H9 (cell line): ENCODE measurements around the gene MYCBPAP. TPM values are rescaled to one million over a fixed set of nuclear protein-coding genes. Genes with fewer than 3 reads are reported as not detected.
A peak's percentile ranks its signal among the peaks of the same experiment; 100 is the strongest.

Experiments used
- DNase-seq: peaks from one replicate; pipeline ENCODE4 v3.0.0-alpha.2; 2017
- H2AFZ ChIP-seq: one replicate; pipeline ENCODE4 v1.6.1; 2013; ENCODE audit warnings: mild to moderate bottlenecking, low read length, control low read depth, moderate library complexity
- H2AK5ac ChIP-seq: 2 replicates; pipeline ENCODE4 v1.6.1; 2013; ENCODE audit warnings: low read length, control low read depth, mixed read lengths; ENCODE audit not compliant: insufficient read length
- H2BK120ac ChIP-seq: one replicate; pipeline ENCODE4 v1.6.1; 2013; ENCODE audit warnings: low read depth, mild to moderate bottlenecking, low read length, control low read depth, inconsistent platforms; ENCODE audit not compliant: poor library complexity, severe bottlenecking
- H2BK12ac ChIP-seq: 2 replicates; pipeline ENCODE4 v1.6.1; 2013; ENCODE audit warnings: low read length, control low read depth, mixed read lengths, low read depth; ENCODE audit not compliant: insufficient read length
- H2BK15ac ChIP-seq: 2 replicates; pipeline ENCODE4 v1.6.1; 2013; ENCODE audit warnings: low read depth, low read length, control low read depth
- H2BK20ac ChIP-seq: one replicate; pipeline ENCODE4 v1.6.1; 2013; ENCODE audit warnings: low read depth, mild to moderate bottlenecking, low read length, control low read depth, inconsistent platforms; ENCODE audit not compliant: poor library complexity, severe bottlenecking
- H2BK5ac ChIP-seq: 2 replicates; pipeline ENCODE4 v1.6.1; 2013; ENCODE audit warnings: low read length, control low read depth, mixed read lengths; ENCODE audit not compliant: insufficient read length
- H3K14ac ChIP-seq: 2 replicates; pipeline ENCODE4 v1.6.1; 2013; ENCODE audit warnings: low read length, control low read depth; ENCODE audit not compliant: insufficient read depth
- H3K18ac ChIP-seq: 2 replicates; pipeline ENCODE4 v1.6.1; 2013; ENCODE audit warnings: low read depth, mild to moderate bottlenecking, mixed read lengths, low read length, control low read depth; ENCODE audit not compliant: insufficient read length
- H3K23ac ChIP-seq: 2 replicates; pipeline ENCODE4 v1.6.1; 2013; ENCODE audit warnings: low read length, control low read depth, mixed read lengths, low read depth; ENCODE audit not compliant: insufficient read length
- H3K23me2 ChIP-seq: 2 replicates; pipeline ENCODE4 v1.6.1; 2013; ENCODE audit warnings: low read depth, mild to moderate bottlenecking, mixed read lengths, low read length, control low read depth; ENCODE audit not compliant: insufficient read length, poor library complexity, severe bottlenecking
- H3K27ac ChIP-seq: 2 replicates; pipeline ENCODE4 v1.5.1; 2013; ENCODE audit warnings: low read length, control low read depth, mixed read lengths, low read depth; ENCODE audit not compliant: insufficient read length
- H3K27me3 ChIP-seq: 2 replicates; pipeline ENCODE4 v1.6.1; 2013; ENCODE audit warnings: low read length, control low read depth, inconsistent platforms; ENCODE audit not compliant: insufficient read depth
- H3K4ac ChIP-seq: 2 replicates; pipeline ENCODE4 v1.6.1; 2013; ENCODE audit warnings: low read depth, mild to moderate bottlenecking, control low read depth, inconsistent platforms, low read length, moderate library complexity
- H3K4me1 ChIP-seq: 2 replicates; pipeline ENCODE4 v1.6.1; 2013; ENCODE audit warnings: low read length, control low read depth, inconsistent platforms; ENCODE audit not compliant: insufficient read depth
- H3K4me2 ChIP-seq: 2 replicates; pipeline ENCODE4 v1.6.1; 2013; ENCODE audit warnings: low read length, control low read depth, mixed read lengths; ENCODE audit not compliant: insufficient read length, insufficient read depth
- H3K56ac ChIP-seq: 2 replicates; pipeline ENCODE4 v1.6.1; 2013; ENCODE audit warnings: low read depth, mild to moderate bottlenecking, mixed read lengths, low read length, control low read depth; ENCODE audit not compliant: insufficient read length
- H3K79me1 ChIP-seq: 2 replicates; pipeline ENCODE4 v1.6.1; 2013; ENCODE audit warnings: low read depth, mild to moderate bottlenecking, moderate library complexity, low read length, control low read depth, inconsistent platforms; ENCODE audit not compliant: insufficient read depth, poor library complexity, severe bottlenecking
- H3K79me2 ChIP-seq: 2 replicates; pipeline ENCODE4 v1.6.1; 2013; ENCODE audit warnings: low read length, control low read depth, inconsistent platforms; ENCODE audit not compliant: insufficient read depth
- H3K9ac ChIP-seq: 2 replicates; pipeline ENCODE4 v1.6.1; 2013; ENCODE audit warnings: low read length, control low read depth, mixed read lengths; ENCODE audit not compliant: insufficient read length; ENCODE audit errors: extremely low read depth
- H3K9me3 ChIP-seq: one replicate; pipeline ENCODE4 v1.6.1; 2013; ENCODE audit warnings: low read depth, low read length, inconsistent platforms; ENCODE audit not compliant: control insufficient read depth
- H3T11ph ChIP-seq: one replicate; pipeline ENCODE4 v1.6.1; 2013; ENCODE audit warnings: mild to moderate bottlenecking, low read length, control low read depth, inconsistent platforms
- H4K20me1 ChIP-seq: one replicate; pipeline ENCODE4 v1.6.1; 2013; ENCODE audit not compliant: control insufficient read depth, insufficient read length, insufficient read depth
- H4K5ac ChIP-seq: 2 replicates; pipeline ENCODE4 v1.6.1; 2013; ENCODE audit warnings: low read depth, mild to moderate bottlenecking, mixed read lengths, low read length, control low read depth; ENCODE audit not compliant: insufficient read length
- H4K8ac ChIP-seq: replicated peaks from 2 replicates; pipeline ENCODE4 v1.6.1; 2013; ENCODE audit warnings: low read length, control low read depth, mixed read lengths, low read depth; ENCODE audit not compliant: insufficient read length
- H4K91ac ChIP-seq: 2 replicates; pipeline ENCODE4 v1.6.1; 2013; ENCODE audit warnings: low read depth, mild to moderate bottlenecking, moderate library complexity, mixed read lengths, low read length, control low read depth; ENCODE audit not compliant: insufficient read length
- H3K27ac Mint-ChIP-seq, 3 experiments: 2 replicates in 2 of 3; 3 replicates in 1 of 3; pipeline ENCODE4 v1.8.0; 2020 to 2021; ENCODE audit warnings: mixed read lengths in 3 of 3, mild to moderate bottlenecking in 1 of 3, moderate library complexity in 1 of 3
- H3K27me3 Mint-ChIP-seq: 2 replicates; pipeline ENCODE4 v1.8.0; 2021; ENCODE audit warnings: low read depth, mild to moderate bottlenecking, moderate library complexity, mixed read lengths
- H3K36me3 Mint-ChIP-seq, 3 experiments: 2 replicates in 2 of 3; 3 replicates in 1 of 3; pipeline ENCODE4 v1.8.0; 2020 to 2021; ENCODE audit warnings: low read depth in 3 of 3, mixed read lengths in 3 of 3; ENCODE audit not compliant: insufficient read depth in 1 of 3
- H3K4me1 Mint-ChIP-seq, 2 experiments: 2 replicates each; pipeline ENCODE4 v1.8.0; 2020; ENCODE audit warnings: mixed read lengths in 2 of 2
- H3K4me3 Mint-ChIP-seq, 2 experiments: 2 replicates in 1 of 2; 3 replicates in 1 of 2; pipeline ENCODE4 v1.8.0; 2020 to 2021; ENCODE audit warnings: mild to moderate bottlenecking in 2 of 2, mixed read lengths in 2 of 2, moderate library complexity in 1 of 2
- H3K9me3 Mint-ChIP-seq, 2 experiments: 2 replicates in 1 of 2; 3 replicates in 1 of 2; pipeline ENCODE4 v1.8.0; 2020; ENCODE audit warnings: mild to moderate bottlenecking in 2 of 2, mixed read lengths in 2 of 2, moderate library complexity in 1 of 2
- CTCF ChIP-seq: fragments of 200-600 bp; sonication (generic); conservative IDR thresholded peaks from 3 replicates; pipeline ENCODE4 v1.8.0; 2021; ENCODE audit warnings: antibody characterized with exemption, mild to moderate bottlenecking
- WGBS: extraction: QIAGEN DNeasy Blood & Tissue Kit; methylation state at CpG from one replicate; pipeline ENCODE4 v1.1.7; 2013; ENCODE audit warnings: missing lambda C conversion rate, low lambda C conversion rate, mixed read lengths; ENCODE audit not compliant: insufficient read length; ENCODE audit errors: extremely low coverage; 5-methylcytosine and 5-hydroxymethylcytosine counted together
- total RNA-seq: library from RNA; stranded (reverse); gene quantifications from 2 replicates; pipeline ENCODE4 v1.2.1, GENCODE V29; 2021

MYCBPAP gene
- total RNA-seq, 1 experiment from 2014 or later, result 1.7 TPM

GRCh38 chr17:50467114-50467854 lies 41.0 kb upstream of the MYCBPAP start:
- H2BK5ac ChIP-seq, result no peak overlapping the region
- no peak for TF ChIP-seq CTCF
- no peak overlapping the region for H2AFZ ChIP-seq
- H4K91ac ChIP-seq, result no peak overlapping the region
- H4K20me1 ChIP-seq, result no peaks in the 10 kb centered on the region
- no peak overlapping the region for H3K4me2 ChIP-seq
- no peaks in the 10 kb centered on the region for H3K79me1 ChIP-seq
- H3K14ac ChIP-seq, result no peak overlapping the region
- Mint-ChIP-seq H3K9me3 (no peaks in the 10 kb centered on the region), H3K4me1 (peaks cover 16 to 28% of the 10 kb centered on the region in 2 experiments), H3K36me3 (peaks cover 0 to 4% (median 2%) of the 10 kb centered on the region in 3 experiments; a peak in 4 of 7 replicates), H3K4me3 (peak overlapping the region; percentile 10 to 60; a peak in 4 of 5 replicates), H3K27me3 (peaks cover 38% of the 10 kb centered on the region), H3K27ac (no peak overlapping the region; a peak in 1 of 7 replicates)
- H3K23ac ChIP-seq, result no peak overlapping the region
- no peak overlapping the region for H2BK15ac ChIP-seq
- no peak overlapping the region for H3K56ac ChIP-seq
- H3K23me2 ChIP-seq, result peaks cover 2% of the 10 kb centered on the region
- H2BK120ac ChIP-seq, result no peak overlapping the region
- no peak overlapping the region for H3K18ac ChIP-seq
- H3K9ac ChIP-seq, result no peak overlapping the region
- peaks cover 12% of the 10 kb centered on the region; the same call in 1 of the 2 replicates for H3K27me3 ChIP-seq
- no peak overlapping the region for H3T11ph ChIP-seq
- no peak overlapping the region for H2BK12ac ChIP-seq
- H3K79me2 ChIP-seq, result no peaks in the 10 kb centered on the region
- no peak overlapping the region for H2BK20ac ChIP-seq
- DNase-seq, result no peak
- H3K9me3 ChIP-seq, result no peaks in the 10 kb centered on the region
- no peak overlapping the region for H4K8ac ChIP-seq
- H3K4me1 ChIP-seq, result peaks cover 3% of the 10 kb centered on the region; the same call in 1 of the 2 replicates
- WGBS, result no CpG with 5 or more reads among the region's 7 CpGs
- H3K27ac ChIP-seq, result no peak overlapping the region
- H2AK5ac ChIP-seq, result no peak overlapping the region
- H4K5ac ChIP-seq, result no peak overlapping the region
- H3K4ac ChIP-seq, result no peak overlapping the region
